Peyer's patch (tissue), 4 donors: ENCODE data around the gene FRMD4A. TPM values are rescaled to one million over a fixed set of nuclear protein-coding genes. Genes with fewer than 3 reads are reported as not detected.

Source experiments
- DNase-seq, 3 donors: peaks; one replicate each; pipeline ENCODE4 v3.0.0-alpha.2; 2017 to 2019
- H3K27ac ChIP-seq, 4 donors: fragments of 200-600 bp; sonication (generic); one replicate each; pipeline ENCODE4 v1.5.1; 2016 to 2019
- H3K27me3 ChIP-seq, 2 donors: fragments of 200-600 bp; sonication (generic); one replicate each; pipeline ENCODE4 v1.5.1; 2019
- H3K36me3 ChIP-seq, 3 donors: fragments of 200-600 bp; sonication (generic); one replicate each; pipeline ENCODE4 v1.5.1; 2016 to 2019
- H3K4me1 ChIP-seq, 4 donors: fragments of 200-600 bp; sonication (generic); one replicate each; pipeline ENCODE4 v1.5.1; 2016 to 2019
- H3K4me3 ChIP-seq, 4 donors: fragments of 200-600 bp; sonication (generic); 1 replicate in 3 of 4; 2 replicates in 1 of 4; pipeline ENCODE4 v1.5.1; 2016 to 2019; ENCODE audit warnings: mild to moderate bottlenecking in 1 of 4
- H3K9me3 ChIP-seq, 4 donors: fragments of 200-600 bp; sonication (generic); one replicate each; pipeline ENCODE4 v1.5.1; 2016 to 2019; ENCODE audit warnings: mild to moderate bottlenecking in 1 of 4
- CTCF ChIP-seq, 6 experiments: fragments of 450-650 bp in 4 of 6; fragments of 200-600 bp in 2 of 6; sonication (generic) in 1 of 6; IDR thresholded peaks; one replicate each; pipeline ENCODE4 v1.5.1; 2017 to 2019; ENCODE audit warnings: antibody characterized with exemption in 6 of 6, mild to moderate bottlenecking in 3 of 6, moderate library complexity in 1 of 6
- POLR2A ChIP-seq, 2 donors: fragments of 450-650 bp; IDR thresholded peaks; one replicate each; pipeline ENCODE4 v1.5.1; 2017; ENCODE audit warnings: antibody characterized with exemption in 2 of 2, mild to moderate bottlenecking in 2 of 2, moderate library complexity in 2 of 2
- total RNA-seq, 4 donors: library from RNA; depleted of rRNA; stranded (reverse); fragments of >200 nt; gene quantifications; one replicate each; pipeline ENCODE4 v1.1.0, GENCODE V29; 2016

The FRMD4A gene
- total RNA-seq, 4 donors from 2014 or later = 3.0 to 47.9 (median 5.9) TPM

DNA sequence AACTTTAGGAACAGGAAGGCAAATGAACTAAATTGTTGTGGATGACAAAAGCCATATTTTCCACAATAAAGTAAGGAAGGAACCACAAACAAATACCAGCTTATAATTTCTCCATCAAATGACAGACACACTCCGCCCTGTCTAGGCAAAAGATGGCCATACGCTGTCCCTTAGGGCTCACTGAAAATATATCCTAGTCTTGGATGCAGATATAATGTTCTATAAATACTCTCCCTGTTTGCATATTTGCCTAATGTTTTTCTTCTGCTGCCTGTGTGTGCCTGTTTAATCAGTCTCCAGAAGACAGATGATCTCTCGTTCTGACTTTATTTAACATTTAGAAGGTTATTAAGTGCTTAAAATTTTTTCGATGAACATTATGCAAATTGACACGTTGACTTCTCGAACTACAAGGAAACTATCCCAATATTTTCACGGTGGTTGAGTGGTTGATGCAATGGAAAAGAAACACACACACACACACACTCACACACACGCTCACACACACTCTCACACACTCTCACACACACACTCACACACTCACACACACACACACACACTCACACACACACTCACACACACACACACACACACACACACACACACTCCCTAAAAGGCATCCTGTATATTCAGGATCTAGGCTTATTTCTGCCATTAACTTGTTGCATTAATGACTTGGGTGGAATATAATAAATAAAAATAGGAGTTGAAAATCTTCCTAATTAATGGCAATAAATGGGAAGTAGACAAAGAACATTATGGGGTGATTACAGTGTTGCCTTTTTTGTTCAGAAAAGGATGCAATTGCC, 446.9 kb downstream of the FRMD4A start:
- TF ChIP-seq CTCF (IDR thresholded peaks at IDR 0.05) = no peak
- TF ChIP-seq POLR2A (IDR thresholded peaks at IDR 0.05) = no peak
- no peaks in the 10 kb centered on the region for H3K9me3 ChIP-seq
- no peaks in the 10 kb centered on the region for H3K36me3 ChIP-seq
- H3K4me1 ChIP-seq = no peaks in the 10 kb centered on the region
- no peak for DNase-seq
- H3K27me3 ChIP-seq = no peaks in the 10 kb centered on the region
- H3K27ac ChIP-seq = no peak overlapping the region
- no peak overlapping the region for H3K4me3 ChIP-seq

GRCh38 chr10:13882119-13882711, 448.5 kb downstream of the FRMD4A start:
- Histone ChIP-seq H3K27ac (peak overlapping the region in 2 of 4 donors; percentile 26 to 47), H3K36me3 (no peaks in the 10 kb centered on the region), H3K9me3 (no peaks in the 10 kb centered on the region), H3K4me1 (no peaks in the 10 kb centered on the region), H3K27me3 (no peaks in the 10 kb centered on the region), H3K4me3 (no peak overlapping the region)
- TF ChIP-seq CTCF (IDR thresholded peaks at IDR 0.05) (no peak), POLR2A (IDR thresholded peaks at IDR 0.05) (no peak)
- DNase-seq = no peak

DNA sequence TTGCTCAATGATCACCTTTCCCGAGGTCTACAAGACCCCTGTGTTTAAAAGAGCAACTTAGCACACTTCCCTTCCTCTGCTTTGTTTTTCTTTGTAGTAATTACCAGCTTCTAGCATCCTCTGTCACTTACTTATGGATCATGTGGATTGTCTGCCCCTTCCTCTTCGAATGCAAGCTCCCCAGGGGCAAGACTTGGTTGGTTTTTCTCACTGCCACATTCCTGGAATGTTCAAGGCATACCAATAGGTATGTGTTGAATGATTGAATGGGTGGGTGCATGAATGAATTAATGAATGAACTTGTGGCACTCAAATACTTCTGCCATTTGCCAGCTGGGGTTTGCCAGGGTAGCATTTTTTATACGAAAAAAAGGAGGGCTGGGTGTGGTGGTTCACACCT, 450.0 kb downstream of the FRMD4A start:
- no peaks in the 10 kb centered on the region for H3K9me3 ChIP-seq
- TF ChIP-seq CTCF (IDR thresholded peaks at IDR 0.05) = no peak
- no peak for TF ChIP-seq POLR2A (IDR thresholded peaks at IDR 0.05)
- H3K4me3 ChIP-seq = no peak overlapping the region
- no peaks in the 10 kb centered on the region for H3K36me3 ChIP-seq
- no peaks in the 10 kb centered on the region for H3K4me1 ChIP-seq
- no peak for DNase-seq
- no peaks in the 10 kb centered on the region for H3K27me3 ChIP-seq
- no peak overlapping the region for H3K27ac ChIP-seq

GRCh38 chr10:13877154-13877909, 453.4 kb downstream of the FRMD4A start:
- Histone ChIP-seq H3K27me3 (no peaks in the 10 kb centered on the region), H3K9me3 (no peaks in the 10 kb centered on the region), H3K36me3 (no peaks in the 10 kb centered on the region), H3K4me3 (no peak overlapping the region), H3K4me1 (peaks cover 0 to 5% (median 0%) of the 10 kb centered on the region in 4 donors), H3K27ac (peak overlapping the region in 3 of 4 donors; percentile 5 to 50 (median 5))
- DNase-seq = peak in 1 of 3 donors; percentile 62
- TF ChIP-seq POLR2A (IDR thresholded peaks at IDR 0.05) = no peak
- TF ChIP-seq CTCF (IDR thresholded peaks at IDR 0.05) = no peak

DNA sequence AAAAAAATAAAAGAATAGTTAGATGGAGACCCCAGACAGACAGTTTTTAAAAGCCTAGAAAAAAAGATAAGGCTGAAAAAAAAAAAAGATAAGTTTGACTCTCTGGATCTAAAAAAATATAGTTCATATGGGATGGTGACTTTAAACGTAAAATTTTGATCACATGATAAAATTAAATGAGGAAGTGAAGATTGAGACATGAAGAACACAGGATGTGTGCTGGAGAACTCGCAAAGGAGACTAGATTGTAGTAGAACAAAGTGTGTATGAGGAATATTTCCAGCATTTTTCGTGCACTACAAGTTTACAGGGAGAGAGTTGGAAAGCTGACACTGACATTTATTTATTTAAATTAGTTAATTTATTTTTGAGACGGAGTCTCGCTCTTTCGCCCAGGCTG, 457.5 kb downstream of the FRMD4A start:
- Histone ChIP-seq H3K27ac (peak overlapping the region in 2 of 4 donors; percentile 31), H3K36me3 (no peaks in the 10 kb centered on the region), H3K4me1 (peaks cover 0 to 5% (median 0%) of the 10 kb centered on the region in 4 donors), H3K9me3 (no peaks in the 10 kb centered on the region), H3K27me3 (no peaks in the 10 kb centered on the region), H3K4me3 (no peak overlapping the region)
- TF ChIP-seq CTCF (IDR thresholded peaks at IDR 0.05) (no peak), POLR2A (IDR thresholded peaks at IDR 0.05) (no peak)
- DNase-seq = no peak
